ENCODE results near the gene FBXW9. TPM values are rescaled to one million over a fixed set of nuclear protein-coding genes. Genes with fewer than 3 reads are reported as not detected.
"Not testable (repeated sequence)": the region's sequence is repeated elsewhere in the genome, so short reads cannot be mapped to it uniquely, and the experiment has no call there.

Gene FBXW9
- total RNA-seq, 1 experiment from 2014 or later = 13.2 TPM

GRCh38 chr19:12723381-12723640, 26.9 kb upstream of the FBXW9 start:
- Histone ChIP-seq H3K4me1 (replicated peaks) (peaks cover 27% of the 10 kb centered on the region), H3K4me3 (peak overlapping the region; percentile 62), H3K27ac (peak overlapping the region; percentile 87), H3K27me3 (replicated peaks) (no peaks in the 10 kb centered on the region), H3K9me3 (replicated peaks) (no peaks in the 10 kb centered on the region), H3K36me3 (peaks cover 38% of the 10 kb centered on the region)
- DNase-seq (ENCODE audit: low read depth in 1 of 2, low spot score in 2 of 2) = no peak

GRCh38 chr19:12722566-12723380, 26.3 kb upstream of the FBXW9 start:
- no peaks in the 10 kb centered on the region for H3K9me3 ChIP-seq (replicated peaks)
- DNase-seq (ENCODE audit: low read depth in 1 of 2, low spot score in 2 of 2) = peak; percentile 96 to 99
- H3K4me1 ChIP-seq (replicated peaks) = peaks cover 27% of the 10 kb centered on the region
- peaks cover 38% of the 10 kb centered on the region for H3K36me3 ChIP-seq
- H3K27me3 ChIP-seq (replicated peaks) = no peaks in the 10 kb centered on the region
- peak overlapping the region; percentile 62 for H3K4me3 ChIP-seq
- H3K27ac ChIP-seq = peak overlapping the region; percentile 87

- Histone ChIP-seq H3K4me1 (replicated peaks) (peaks cover 27% of the 10 kb centered on the region), H3K36me3 (peaks cover 42% of the 10 kb centered on the region), H3K27ac (peak overlapping the region; percentile 87), H3K4me3 (peak overlapping the region; percentile 62), H3K9me3 (replicated peaks) (no peaks in the 10 kb centered on the region), H3K27me3 (replicated peaks) (no peaks in the 10 kb centered on the region)
- peak; percentile 58 to 87 for DNase-seq (ENCODE audit: low read depth in 1 of 2, low spot score in 2 of 2)
These were observed 25.5 kb upstream of the FBXW9 start for GRCh38 chr19:12721656-12722565.

GRCh38 chr19:12720851-12721655, 24.6 kb upstream of the FBXW9 start:
- H3K36me3 ChIP-seq = peaks cover 46% of the 10 kb centered on the region
- peak in 1 of 2 experiments; percentile 34 for DNase-seq (ENCODE audit: low read depth in 1 of 2, low spot score in 2 of 2)

GRCh38 chr19:12720296-12720695, 23.9 kb upstream of the FBXW9 start:
- Histone ChIP-seq H3K4me3 (peak overlapping the region; percentile 62), H3K4me1 (replicated peaks) (peaks cover 27% of the 10 kb centered on the region), H3K9me3 (replicated peaks) (no peaks in the 10 kb centered on the region), H3K27me3 (replicated peaks) (no peaks in the 10 kb centered on the region), H3K36me3 (peaks cover 53% of the 10 kb centered on the region), H3K27ac (no peak overlapping the region)
- no peak for DNase-seq (ENCODE audit: low read depth in 1 of 2, low spot score in 2 of 2)

More at GRCh38 chr19:12720851-12721655, 24.6 kb upstream of the FBXW9 start:
- Histone ChIP-seq H3K27me3 (replicated peaks) (no peaks in the 10 kb centered on the region), H3K27ac (peak overlapping the region; percentile 87), H3K9me3 (replicated peaks) (no peaks in the 10 kb centered on the region), H3K4me3 (peak overlapping the region; percentile 62), H3K4me1 (replicated peaks) (peaks cover 27% of the 10 kb centered on the region)

GRCh38 chr19:12715929-12716328, 19.5 kb upstream of the FBXW9 start:
- Histone ChIP-seq H3K4me1 (replicated peaks) (peaks cover 9% of the 10 kb centered on the region), H3K9me3 (replicated peaks) (no peaks in the 10 kb centered on the region), H3K27ac (no peak overlapping the region), H3K4me3 (no peak overlapping the region), H3K36me3 (peaks cover 90% of the 10 kb centered on the region), H3K27me3 (replicated peaks) (no peaks in the 10 kb centered on the region)
- no peak for DNase-seq (ENCODE audit: low read depth in 1 of 2, low spot score in 2 of 2)

GRCh38 chr19:12715102-12715501, 18.7 kb upstream of the FBXW9 start:
- H3K9me3 ChIP-seq (replicated peaks) = no peaks in the 10 kb centered on the region
- no peak overlapping the region for H3K27ac ChIP-seq
- H3K27me3 ChIP-seq (replicated peaks) = no peaks in the 10 kb centered on the region
- H3K4me3 ChIP-seq = no peak overlapping the region
- no peak for DNase-seq (ENCODE audit: low read depth in 1 of 2, low spot score in 2 of 2)
- peaks cover under 1% of the 10 kb centered on the region; the same call in 1 of the 2 replicates for H3K4me1 ChIP-seq (replicated peaks)
- H3K36me3 ChIP-seq = peaks cover 91% of the 10 kb centered on the region

GRCh38 chr19:12713304-12713703, 16.9 kb upstream of the FBXW9 start:
- H3K9me3 ChIP-seq (replicated peaks); H3K27ac ChIP-seq; H3K4me3 ChIP-seq; H3K4me1 ChIP-seq (replicated peaks); H3K27me3 ChIP-seq (replicated peaks); DNase-seq (ENCODE audit: low read depth in 1 of 2, low spot score in 2 of 2): not testable (repeated sequence)
- H3K36me3 ChIP-seq = peaks cover 93% of the 10 kb centered on the region

GRCh38 chr19:12712077-12712476, 15.6 kb upstream of the FBXW9 start:
- DNase-seq (ENCODE audit: low read depth in 1 of 2, low spot score in 2 of 2); H3K4me3 ChIP-seq; H3K4me1 ChIP-seq (replicated peaks); H3K9me3 ChIP-seq (replicated peaks); H3K27ac ChIP-seq; H3K27me3 ChIP-seq (replicated peaks): not testable (repeated sequence)
- H3K36me3 ChIP-seq = peaks cover 91% of the 10 kb centered on the region

GRCh38 chr19:12711187-12711586, 14.8 kb upstream of the FBXW9 start:
- no peak overlapping the region for H3K27ac ChIP-seq
- H3K36me3 ChIP-seq = peaks cover 92% of the 10 kb centered on the region
- no peak for DNase-seq (ENCODE audit: low read depth in 1 of 2, low spot score in 2 of 2)
- no peaks in the 10 kb centered on the region for H3K9me3 ChIP-seq (replicated peaks)
- no peaks in the 10 kb centered on the region for H3K27me3 ChIP-seq (replicated peaks)
- H3K4me1 ChIP-seq (replicated peaks) = no peaks in the 10 kb centered on the region
- no peak overlapping the region for H3K4me3 ChIP-seq

GRCh38 chr19:12708641-12709040, 12.2 kb upstream of the FBXW9 start:
- H3K4me1 ChIP-seq (replicated peaks) = no peaks in the 10 kb centered on the region
- H3K27me3 ChIP-seq (replicated peaks) = no peaks in the 10 kb centered on the region
- peaks cover 92% of the 10 kb centered on the region for H3K36me3 ChIP-seq
- no peak overlapping the region for H3K27ac ChIP-seq
- no peaks in the 10 kb centered on the region for H3K9me3 ChIP-seq (replicated peaks)
- DNase-seq (ENCODE audit: low read depth in 1 of 2, low spot score in 2 of 2) = no peak
- no peak overlapping the region for H3K4me3 ChIP-seq

- H3K27ac ChIP-seq = no peak overlapping the region
- no peak overlapping the region for H3K4me3 ChIP-seq
- no peaks in the 10 kb centered on the region for H3K4me1 ChIP-seq (replicated peaks)
- H3K36me3 ChIP-seq = peaks cover 96% of the 10 kb centered on the region
- no peaks in the 10 kb centered on the region for H3K27me3 ChIP-seq (replicated peaks)
- H3K9me3 ChIP-seq (replicated peaks) = no peaks in the 10 kb centered on the region
- no peak for DNase-seq (ENCODE audit: low read depth in 1 of 2, low spot score in 2 of 2)
These were observed 9.9 kb upstream of the FBXW9 start for GRCh38 chr19:12706332-12706718.

GRCh38 chr19:12705654-12706331, 9.4 kb upstream of the FBXW9 start:
- H3K4me1 ChIP-seq (replicated peaks) = no peaks in the 10 kb centered on the region
- peaks cover 96% of the 10 kb centered on the region for H3K36me3 ChIP-seq
- H3K27me3 ChIP-seq (replicated peaks) = no peaks in the 10 kb centered on the region
- no peak overlapping the region for H3K4me3 ChIP-seq
- no peaks in the 10 kb centered on the region for H3K9me3 ChIP-seq (replicated peaks)
- no peak for DNase-seq (ENCODE audit: low read depth in 1 of 2, low spot score in 2 of 2)
- no peak overlapping the region for H3K27ac ChIP-seq

All from SJSA1 (cell line).